Smooth muscle cell of the brain vasculature (primary cell): ENCODE measurements around the gene LMBRD2.
"Not testable (repeated sequence)": the region's sequence is repeated elsewhere in the genome, so short reads cannot be mapped to it uniquely, and the experiment has no call there.

Experiments
- DNase-seq: peaks from one replicate; pipeline ENCODE4 v3.0.0-alpha.2; 2012; ENCODE audit warnings: low read depth, low spot score

LMBRD2 gene

GRCh38 chr5:36151434-36152323 lies at the start of gene LMBRD2, which contains the start of gene SKP2:
TSS of gene LMBRD2 (minus strand) at chr5:36151887. CDS start at chr5:36143349, 8,538 bp downstream.
TSS of gene SKP2 (plus strand) at chr5:36152111. CDS start at chr5:36152263, 152 bp downstream.
- peak; percentile 95 for DNase-seq

GRCh38 chr5:36200513-36200912 lies 48.8 kb upstream of the LMBRD2 start:
- no peak for DNase-seq

GRCh38 chr5:36199620-36200019 lies 47.9 kb upstream of the LMBRD2 start:
- DNase-seq, result no peak

- DNase-seq, result not testable (repeated sequence)
Observed at GRCh38 chr5:36198783-36199182, 47.1 kb upstream of the LMBRD2 start.

- no peak for DNase-seq
Observed at GRCh38 chr5:36198281-36198680, 46.6 kb upstream of the LMBRD2 start.

- no peak for DNase-seq
Observed at GRCh38 chr5:36193746-36194145, 42.1 kb upstream of the LMBRD2 start.

GRCh38 chr5:36184408-36184807 lies 32.7 kb upstream of the LMBRD2 start:
- DNase-seq, result not testable (repeated sequence)

- DNase-seq, result no peak
Observed at GRCh38 chr5:36181774-36182173, 30.1 kb upstream of the LMBRD2 start.

- DNase-seq, result no peak
Observed at GRCh38 chr5:36180556-36181350, 29.1 kb upstream of the LMBRD2 start.

- no peak for DNase-seq
Observed at GRCh38 chr5:36179950-36180349, 28.3 kb upstream of the LMBRD2 start.

GRCh38 chr5:36178524-36178890 lies 26.8 kb upstream of the LMBRD2 start:
- DNase-seq, result no peak

- peak; percentile 15 for DNase-seq
Observed at GRCh38 chr5:36177715-36178523, 26.2 kb upstream of the LMBRD2 start.

- no peak for DNase-seq
Observed at GRCh38 chr5:36177154-36177553, 25.5 kb upstream of the LMBRD2 start.

GRCh38 chr5:36175043-36175442 lies 23.4 kb upstream of the LMBRD2 start:
- DNase-seq, result no peak

- DNase-seq, result no peak
Observed at GRCh38 chr5:36174119-36174518, 22.4 kb upstream of the LMBRD2 start.

GRCh38 chr5:36173426-36173825 lies 21.7 kb upstream of the LMBRD2 start:
- DNase-seq, result no peak

- DNase-seq, result no peak
Observed at GRCh38 chr5:36172599-36172998, 20.9 kb upstream of the LMBRD2 start.

GRCh38 chr5:36170832-36171424 lies 19.2 kb upstream of the LMBRD2 start:
- no peak for DNase-seq

GRCh38 chr5:36168737-36169136 lies 17.1 kb upstream of the LMBRD2 start:
- DNase-seq, result no peak

GRCh38 chr5:36164461-36164860 lies 12.8 kb upstream of the LMBRD2 start:
- DNase-seq, result no peak

GRCh38 chr5:36162810-36163486 lies 11.3 kb upstream of the LMBRD2 start:
- DNase-seq, result no peak
